NCI-H82 treated with DMSO at 0.1 percent for 48 hours (cell line): ENCODE results near the gene COL6A1.
"Not testable (repeated sequence)": the region's sequence is repeated elsewhere in the genome, so short reads cannot be mapped to it uniquely, and the experiment has no call there.

ENCODE experiments used
- DNase-seq: peaks from one replicate; lab custom pipeline; 2025; ENCODE audit not compliant: unreplicated experiment; lab: John Stamatoyannopoulos, UW

The COL6A1 gene

GRCh38 chr21:46005481-46005881 lies 23.9 kb downstream of the COL6A1 start:
- DNase-seq = no peak

- not testable (repeated sequence) for DNase-seq
Measured at GRCh38 chr21:46005894-46006546, 24.4 kb downstream of the COL6A1 start.

- no peak for DNase-seq
Measured at GRCh38 chr21:46006547-46007491, 25.2 kb downstream of the COL6A1 start.

GRCh38 chr21:46007492-46007868 lies 25.9 kb downstream of the COL6A1 start:
- no peak for DNase-seq

GRCh38 chr21:46008893-46009621 lies 27.5 kb downstream of the COL6A1 start:
- DNase-seq = no peak

- no peak for DNase-seq
Measured at GRCh38 chr21:46009951-46010705, 28.6 kb downstream of the COL6A1 start.

- DNase-seq = no peak
Measured at GRCh38 chr21:46011267-46011967, 29.8 kb downstream of the COL6A1 start.

- DNase-seq = no peak
Measured at GRCh38 chr21:46012154-46012553, 30.6 kb downstream of the COL6A1 start.

GRCh38 chr21:46014828-46015227 lies 33.3 kb downstream of the COL6A1 start:
- no peak for DNase-seq

GRCh38 chr21:46017148-46017547 lies 35.6 kb downstream of the COL6A1 start:
- no peak for DNase-seq

- no peak for DNase-seq
Measured at GRCh38 chr21:46017695-46018094, 36.1 kb downstream of the COL6A1 start.

- no peak for DNase-seq
Measured at GRCh38 chr21:46018615-46019014, 37.0 kb downstream of the COL6A1 start.

GRCh38 chr21:46020581-46020980 lies 39.0 kb downstream of the COL6A1 start:
- no peak for DNase-seq

GRCh38 chr21:46021398-46021797 lies 39.8 kb downstream of the COL6A1 start:
- DNase-seq = no peak

- no peak for DNase-seq
Measured at GRCh38 chr21:46021978-46022544, 40.5 kb downstream of the COL6A1 start.

GRCh38 chr21:46022551-46023525 lies 41.3 kb downstream of the COL6A1 start:
- no peak for DNase-seq

GRCh38 chr21:46023555-46023954 lies 42.0 kb downstream of the COL6A1 start:
- no peak for DNase-seq

GRCh38 chr21:46024141-46024540 lies 42.6 kb downstream of the COL6A1 start:
- no peak for DNase-seq
